ES-I3 (cell line): ENCODE data around the gene MAPKBP1.

ENCODE experiments used
- H3K36me3 ChIP-seq: 2 replicates; pipeline ENCODE4 v1.6.1; 2013; ENCODE audit warnings: mild to moderate bottlenecking, low read length, control low read depth, moderate library complexity; ENCODE audit not compliant: insufficient read depth
- H3K4me1 ChIP-seq: 2 replicates; pipeline ENCODE4 v1.6.1; 2013; ENCODE audit warnings: mild to moderate bottlenecking, control low read depth, low read length; ENCODE audit not compliant: insufficient read depth
- H3K9ac ChIP-seq: 2 replicates; pipeline ENCODE4 v1.6.1; 2013; ENCODE audit warnings: low read depth, mild to moderate bottlenecking, low read length, moderate library complexity
- H3K9me3 ChIP-seq: 2 replicates; pipeline ENCODE4 v1.6.1; 2013; ENCODE audit warnings: mild to moderate bottlenecking, low read length, moderate library complexity; ENCODE audit not compliant: control insufficient read depth, insufficient read depth

Gene MAPKBP1

GRCh38 chr15:41791547-41791937, 17.3 kb downstream of the MAPKBP1 start:
- Histone ChIP-seq H3K4me1 (peaks cover 31% of the 10 kb centered on the region), H3K9ac (no peak overlapping the region), H3K9me3 (no peaks in the 10 kb centered on the region), H3K36me3 (no peaks in the 10 kb centered on the region)

DNA sequence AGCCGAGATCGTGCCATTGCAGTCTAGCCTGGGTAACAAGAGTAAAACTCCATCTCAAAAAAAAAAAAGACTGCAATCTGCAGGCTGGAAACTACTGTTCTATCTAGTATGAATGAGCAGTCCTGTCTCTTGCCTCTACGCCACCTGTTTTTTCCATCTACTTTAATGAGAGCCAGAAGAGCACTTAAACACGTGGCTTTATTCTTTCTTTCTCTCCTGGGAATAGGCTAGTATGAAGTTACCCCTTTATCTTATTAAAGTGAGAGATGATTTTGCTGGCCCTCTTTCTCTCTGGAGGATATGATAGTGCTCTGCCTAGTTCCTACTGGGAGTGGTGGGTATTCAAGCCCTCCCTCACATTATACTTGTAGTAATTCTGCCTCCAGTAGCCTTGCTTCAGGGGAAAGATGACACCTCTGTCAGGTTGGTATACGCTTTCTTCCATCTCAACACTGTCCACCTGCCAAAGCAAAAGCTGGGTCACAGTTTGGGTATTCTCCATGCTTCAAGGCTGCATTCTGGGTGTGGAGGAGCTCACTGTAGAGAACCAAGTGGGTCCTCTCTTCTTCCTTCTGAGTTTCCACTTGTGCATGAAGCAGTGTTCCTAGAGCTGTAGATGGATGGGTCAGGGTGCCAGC, 17.8 kb downstream of the MAPKBP1 start:
- no peaks in the 10 kb centered on the region for H3K36me3 ChIP-seq
- no peak overlapping the region for H3K9ac ChIP-seq
- H3K9me3 ChIP-seq = no peaks in the 10 kb centered on the region
- peaks cover 34% of the 10 kb centered on the region for H3K4me1 ChIP-seq

- Histone ChIP-seq H3K36me3 (no peaks in the 10 kb centered on the region), H3K9ac (no peak overlapping the region), H3K9me3 (no peaks in the 10 kb centered on the region), H3K4me1 (peaks cover 31% of the 10 kb centered on the region)
Observed at GRCh38 chr15:41794081-41794480, 19.8 kb downstream of the MAPKBP1 start.

DNA sequence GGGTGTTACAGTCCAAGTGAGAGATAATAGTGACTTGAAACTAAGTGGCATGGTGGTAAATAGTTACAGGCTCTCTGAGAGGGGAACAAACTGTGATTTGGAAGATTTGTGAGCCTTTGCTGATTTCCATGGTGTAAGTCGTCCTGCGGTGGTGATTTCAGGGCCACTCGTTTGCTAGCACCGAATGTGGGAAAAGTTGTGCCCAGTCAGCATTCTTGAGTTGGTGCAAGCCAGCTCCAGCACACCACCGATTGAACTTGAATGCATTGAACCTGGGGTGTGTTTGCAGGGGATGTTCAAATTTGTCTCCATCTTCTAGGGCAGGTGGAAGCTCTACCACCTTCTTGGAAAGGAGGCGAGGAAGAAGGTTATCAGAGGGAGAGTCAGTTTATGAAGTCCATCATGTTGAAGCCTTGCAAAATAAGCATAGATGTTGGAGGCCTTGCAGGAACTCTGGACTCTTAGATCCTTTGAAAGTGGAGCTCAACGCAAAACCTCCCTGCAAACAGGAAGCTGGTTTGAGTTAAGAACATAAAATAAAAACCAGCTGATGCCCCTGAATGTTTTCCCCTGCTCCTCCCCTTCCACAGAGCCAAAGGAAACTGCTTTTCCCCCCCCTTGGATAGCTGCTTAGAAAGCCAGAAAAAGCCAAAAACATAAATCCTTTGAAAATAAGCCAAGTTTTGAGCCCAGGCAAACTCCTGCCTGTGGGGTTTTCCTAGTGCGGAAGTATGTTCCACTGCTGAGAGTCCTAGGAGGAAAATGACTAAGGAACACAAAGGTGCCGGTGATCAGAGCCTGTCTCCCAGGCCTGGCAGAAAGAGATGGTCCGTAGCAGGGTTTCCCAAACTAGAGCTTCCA, 21.9 kb downstream of the MAPKBP1 start:
- Histone ChIP-seq H3K9me3 (no peaks in the 10 kb centered on the region), H3K9ac (no peak overlapping the region), H3K36me3 (no peaks in the 10 kb centered on the region), H3K4me1 (peaks cover 9% of the 10 kb centered on the region; the same call in 1 of the 2 replicates)

GRCh38 chr15:41797201-41797944, 23.1 kb downstream of the MAPKBP1 start:
- no peaks in the 10 kb centered on the region for H3K36me3 ChIP-seq
- H3K4me1 ChIP-seq = peaks cover 5% of the 10 kb centered on the region; the same call in 1 of the 2 replicates
- H3K9ac ChIP-seq = no peak overlapping the region

DNA sequence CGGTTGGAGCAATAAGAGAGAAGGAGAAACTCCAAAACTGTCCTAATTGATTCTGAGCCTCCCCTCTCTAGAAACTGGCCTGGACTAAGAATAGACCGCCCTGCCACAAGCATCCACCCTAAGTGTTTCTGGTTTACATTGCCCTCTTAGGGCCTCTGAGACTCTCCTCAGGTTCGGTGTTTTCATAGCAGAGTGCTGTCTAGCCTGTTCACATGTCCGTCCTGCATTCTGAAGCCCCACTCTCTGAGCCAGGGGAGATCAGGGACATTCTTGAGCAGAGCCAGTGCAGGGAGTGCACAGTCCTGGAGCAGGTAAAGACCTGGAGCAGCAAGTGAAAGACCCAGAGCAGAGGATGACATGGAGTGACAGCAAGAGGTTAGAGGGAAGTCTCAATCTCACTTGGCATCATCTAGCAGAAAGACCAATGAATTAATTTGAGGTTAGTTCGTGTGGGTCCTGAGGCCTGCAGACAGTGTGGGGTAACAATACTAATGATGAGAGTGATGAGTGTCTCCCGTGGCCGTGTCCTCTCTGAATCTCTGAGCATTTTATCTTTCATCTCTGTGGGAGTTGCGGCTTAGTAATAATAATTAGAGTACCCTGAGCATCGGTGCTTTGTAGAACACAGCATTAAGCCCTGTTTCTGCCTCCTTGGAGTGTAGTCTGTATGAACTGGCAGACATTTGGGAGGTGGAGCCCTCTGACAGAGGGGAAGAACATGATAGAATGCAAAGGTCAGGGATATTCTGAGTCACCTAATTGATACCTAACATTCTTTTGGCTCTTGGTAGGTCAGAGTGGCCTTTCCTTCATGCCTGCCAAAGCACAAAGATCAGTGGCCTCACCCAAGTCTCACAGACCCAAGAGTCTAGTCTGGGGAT, 24.6 kb downstream of the MAPKBP1 start:
- Histone ChIP-seq H3K36me3 (no peaks in the 10 kb centered on the region), H3K9ac (no peak overlapping the region), H3K9me3 (peaks cover 3% of the 10 kb centered on the region; the same call in 1 of the 2 replicates), H3K4me1 (peaks cover 5% of the 10 kb centered on the region; the same call in 1 of the 2 replicates)

More at GRCh38 chr15:41797201-41797944, 23.1 kb downstream of the MAPKBP1 start:
- peaks cover 3% of the 10 kb centered on the region; the same call in 1 of the 2 replicates for H3K9me3 ChIP-seq

GRCh38 chr15:41799488-41799805, 25.2 kb downstream of the MAPKBP1 start:
- H3K9me3 ChIP-seq = peaks cover 3% of the 10 kb centered on the region; the same call in 1 of the 2 replicates
- no peaks in the 10 kb centered on the region for H3K36me3 ChIP-seq
- peaks cover 9% of the 10 kb centered on the region; the same call in 1 of the 2 replicates for H3K4me1 ChIP-seq
- H3K9ac ChIP-seq = no peak overlapping the region

DNA sequence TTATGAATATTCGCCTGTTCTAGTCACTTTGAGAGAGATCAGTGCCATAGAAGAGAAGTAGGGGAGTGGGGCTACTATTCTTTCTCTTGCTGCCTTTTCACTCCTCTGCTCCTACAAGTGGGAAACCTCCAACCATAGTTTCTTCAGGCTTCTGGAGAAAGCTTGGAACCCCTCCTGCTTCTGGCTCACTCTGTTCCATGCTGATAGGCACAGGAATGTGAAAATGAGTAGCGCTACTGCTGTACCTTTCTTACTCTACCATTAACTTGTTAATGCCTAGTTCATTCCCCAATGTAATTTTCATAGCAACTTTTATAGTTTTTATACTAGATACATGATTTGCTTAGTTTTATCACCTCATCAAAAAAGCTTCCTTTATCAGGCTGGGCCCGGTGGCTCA, 26.9 kb downstream of the MAPKBP1 start:
- no peaks in the 10 kb centered on the region for H3K36me3 ChIP-seq
- peaks cover 3% of the 10 kb centered on the region; the same call in 1 of the 2 replicates for H3K9me3 ChIP-seq
- peaks cover 9% of the 10 kb centered on the region; the same call in 1 of the 2 replicates for H3K4me1 ChIP-seq
- no peak overlapping the region for H3K9ac ChIP-seq

GRCh38 chr15:41801850-41802455, 27.7 kb downstream of the MAPKBP1 start:
- Histone ChIP-seq H3K4me1 (peaks cover 13% of the 10 kb centered on the region; the same call in 1 of the 2 replicates), H3K36me3 (no peaks in the 10 kb centered on the region), H3K9ac (no peak overlapping the region), H3K9me3 (peaks cover 3% of the 10 kb centered on the region; the same call in 1 of the 2 replicates)

GRCh38 chr15:41804361-41804760, 30.1 kb downstream of the MAPKBP1 start:
- Histone ChIP-seq H3K9ac (no peak overlapping the region), H3K4me1 (peaks cover 14% of the 10 kb centered on the region), H3K9me3 (peaks cover 3% of the 10 kb centered on the region; the same call in 1 of the 2 replicates), H3K36me3 (no peaks in the 10 kb centered on the region)

GRCh38 chr15:41804916-41805666, 30.8 kb downstream of the MAPKBP1 start:
- Histone ChIP-seq H3K4me1 (peaks cover 17% of the 10 kb centered on the region), H3K9ac (no peak overlapping the region), H3K9me3 (peaks cover 3% of the 10 kb centered on the region; the same call in 1 of the 2 replicates), H3K36me3 (no peaks in the 10 kb centered on the region)

DNA sequence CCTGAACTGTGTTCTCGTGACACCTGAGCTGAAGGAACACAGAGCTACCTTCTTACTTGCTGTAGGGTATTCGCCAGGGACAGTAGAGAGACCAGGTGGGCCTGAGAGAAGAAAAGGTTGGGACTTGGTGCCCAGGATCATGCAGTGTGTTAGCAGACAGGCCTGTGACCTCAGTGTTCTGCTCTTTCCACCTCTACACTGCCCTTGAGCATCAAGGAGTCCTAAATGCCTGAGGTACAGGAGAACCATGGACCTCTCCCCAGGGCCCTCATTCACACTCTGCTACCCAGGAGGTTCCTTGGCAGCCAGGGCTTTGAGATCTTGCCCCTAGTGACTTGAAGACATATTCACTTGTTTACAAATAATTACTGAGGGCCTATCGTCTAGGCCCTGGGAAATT, 31.4 kb downstream of the MAPKBP1 start:
- Histone ChIP-seq H3K36me3 (no peaks in the 10 kb centered on the region), H3K4me1 (peaks cover 17% of the 10 kb centered on the region), H3K9me3 (peaks cover 3% of the 10 kb centered on the region; the same call in 1 of the 2 replicates), H3K9ac (no peak overlapping the region)
